RWPE2 (cell line): ENCODE data around the gene ARHGEF10L.

Experiments
- ATAC-seq: fragments of 200-7000 bp; cut with Tn5 transposase; 3 replicates; pipeline ENCODE4 v1.9.1; 2021; ENCODE audit warnings: low read depth
- DNase-seq: peaks from one replicate; pipeline ENCODE4 v3.0.0-alpha.2; 2020; ENCODE audit warnings: low spot score
- H3K27ac ChIP-seq: fragments of 450-650 bp; 2 replicates; pipeline ENCODE4 v1.5.1; 2017; ENCODE audit warnings: mild to moderate bottlenecking; ENCODE audit not compliant: poor library complexity, severe bottlenecking
- H3K27me3 ChIP-seq: fragments of 250-450 bp; sonication (Bioruptor Pico); 2 replicates; pipeline ENCODE4 v1.5.1; 2021; ENCODE audit warnings: mild to moderate bottlenecking, moderate library complexity; ENCODE audit not compliant: insufficient read depth, poor library complexity, severe bottlenecking
- H3K36me3 ChIP-seq: fragments of 250-450 bp; sonication (Bioruptor Pico); 2 replicates; pipeline ENCODE4 v1.5.1; 2020; ENCODE audit warnings: low read depth, mild to moderate bottlenecking, moderate library complexity
- H3K4me1 ChIP-seq: fragments of 250-450 bp; sonication (Bioruptor Pico); 2 replicates; pipeline ENCODE4 v1.5.1; 2021; ENCODE audit warnings: mild to moderate bottlenecking, moderate library complexity; ENCODE audit not compliant: insufficient read depth, poor library complexity, severe bottlenecking
- H3K4me3 ChIP-seq: fragments of 250-450 bp; sonication (Bioruptor Pico); 2 replicates; pipeline ENCODE4 v1.5.1; 2021; ENCODE audit warnings: mild to moderate bottlenecking, moderate library complexity; ENCODE audit not compliant: severe bottlenecking
- H3K9me3 ChIP-seq: fragments of 250-450 bp; sonication (Bioruptor Pico); 2 replicates; pipeline ENCODE4 v1.5.1; 2021; ENCODE audit warnings: mild to moderate bottlenecking, moderate library complexity; ENCODE audit not compliant: severe bottlenecking
- CTCF ChIP-seq: fragments of 450-650 bp; IDR thresholded peaks from one replicate; pipeline ENCODE4 v1.5.1; 2017; ENCODE audit warnings: mild to moderate bottlenecking, moderate library complexity; ENCODE audit not compliant: poor library complexity, severe bottlenecking

Gene ARHGEF10L

GRCh38 chr1:17546946-17547670 lies 7.6 kb downstream of the ARHGEF10L start:
- Histone ChIP-seq H3K27ac (no peak overlapping the region), H3K9me3 (no peaks in the 10 kb centered on the region), H3K4me1 (peaks cover 19% of the 10 kb centered on the region), H3K27me3 (no peaks in the 10 kb centered on the region), H3K36me3 (no peaks in the 10 kb centered on the region), H3K4me3 (no peak overlapping the region)
- TF ChIP-seq CTCF, result no peak
- no peak for DNase-seq
- no peak for ATAC-seq

- Histone ChIP-seq H3K27me3 (no peaks in the 10 kb centered on the region), H3K36me3 (no peaks in the 10 kb centered on the region), H3K4me1 (peaks cover 33% of the 10 kb centered on the region), H3K27ac (no peak overlapping the region), H3K9me3 (no peaks in the 10 kb centered on the region), H3K4me3 (no peak overlapping the region)
- ATAC-seq (no peak), DNase-seq (no peak)
- no peak for TF ChIP-seq CTCF
Observed at GRCh38 chr1:17549384-17549783, 9.9 kb downstream of the ARHGEF10L start.

- TF ChIP-seq CTCF, result no peak
- Histone ChIP-seq H3K36me3 (no peaks in the 10 kb centered on the region), H3K4me3 (no peak overlapping the region), H3K9me3 (no peaks in the 10 kb centered on the region), H3K4me1 (peaks cover 25% of the 10 kb centered on the region), H3K27me3 (no peaks in the 10 kb centered on the region), H3K27ac (peak overlapping the region; percentile 11)
- ATAC-seq, result peak; percentile 60
- no peak for DNase-seq
Observed at GRCh38 chr1:17550729-17551584, 11.5 kb downstream of the ARHGEF10L start.

- no peaks in the 10 kb centered on the region for H3K27me3 ChIP-seq
- ATAC-seq, result no peak
Observed at GRCh38 chr1:17551755-17552234, 12.3 kb downstream of the ARHGEF10L start.

More at GRCh38 chr1:17551755-17552234, 12.3 kb downstream of the ARHGEF10L start:
- Histone ChIP-seq H3K27ac (peak overlapping the region; percentile 11), H3K36me3 (no peaks in the 10 kb centered on the region), H3K4me1 (peaks cover 25% of the 10 kb centered on the region), H3K4me3 (no peak overlapping the region), H3K9me3 (no peaks in the 10 kb centered on the region)
- no peak for TF ChIP-seq CTCF
- DNase-seq, result no peak
